MM.1S (cell line): Measurements from ENCODE around the gene RFESD.

ENCODE experiments used
- DNase-seq: peaks from one replicate; pipeline ENCODE4 v3.0.0-alpha.2; 2015
- H2AFZ ChIP-seq: fragments of 300-600 bp; sonication (generic); 2 replicates; pipeline ENCODE4 v1.6.0; 2016; ENCODE audit warnings: antibody characterized with exemption, low read length
- H3F3A ChIP-seq: fragments of 300-600 bp; sonication (generic); 2 replicates; pipeline ENCODE4 v1.6.1; 2016; ENCODE audit warnings: mild to moderate bottlenecking, antibody characterized with exemption, low read length, moderate library complexity, mixed read lengths; ENCODE audit not compliant: insufficient read depth
- H3K27ac ChIP-seq: fragments of 300-600 bp; sonication (generic); 2 replicates; pipeline ENCODE4 v1.5.1; 2016; ENCODE audit warnings: mild to moderate bottlenecking, low read length
- H3K27me3 ChIP-seq: fragments of 300-600 bp; sonication (generic); replicated peaks from 2 replicates; pipeline ENCODE4 v1.6.0; 2016; ENCODE audit warnings: low read length; ENCODE audit not compliant: insufficient read depth
- H3K36me3 ChIP-seq: fragments of 300-600 bp; sonication (generic); replicated peaks from 2 replicates; pipeline ENCODE4 v1.6.1; 2016; ENCODE audit warnings: mild to moderate bottlenecking, low read length, mixed read lengths; ENCODE audit not compliant: insufficient read depth
- H3K4me1 ChIP-seq: fragments of 300-600 bp; sonication (generic); 2 replicates; pipeline ENCODE4 v1.6.1; 2016; ENCODE audit warnings: low read length, mixed read lengths
- H3K4me2 ChIP-seq: fragments of 300-600 bp; sonication (generic); 2 replicates; pipeline ENCODE4 v1.6.0; 2016; ENCODE audit warnings: low read depth, low read length
- H3K4me3 ChIP-seq: fragments of 300-600 bp; sonication (generic); 2 replicates; pipeline ENCODE4 v1.5.1; 2016; ENCODE audit warnings: low read length, mixed read lengths
- H3K79me2 ChIP-seq: fragments of 300-600 bp; sonication (generic); 2 replicates; pipeline ENCODE4 v1.6.1; 2016; ENCODE audit warnings: mixed run types, low read length, mixed read lengths
- H3K9ac ChIP-seq: fragments of 300-600 bp; sonication (generic); 2 replicates; pipeline ENCODE4 v1.6.1; 2016; ENCODE audit warnings: low read length, mixed read lengths
- H3K9me2 ChIP-seq: fragments of 300-600 bp; sonication (generic); replicated peaks from 2 replicates; pipeline ENCODE4 v1.6.1; 2016; ENCODE audit warnings: mild to moderate bottlenecking, low read length, mixed read lengths; ENCODE audit not compliant: insufficient read depth
- H3K9me3 ChIP-seq: fragments of 300-600 bp; sonication (generic); replicated peaks from 2 replicates; pipeline ENCODE4 v1.6.1; 2016; ENCODE audit warnings: mild to moderate bottlenecking, low read length, mixed read lengths; ENCODE audit not compliant: insufficient read depth
- H4K20me1 ChIP-seq: fragments of 300-600 bp; sonication (generic); 2 replicates; pipeline ENCODE4 v1.6.1; 2016; ENCODE audit warnings: mild to moderate bottlenecking, low read length, moderate library complexity, mixed read lengths; ENCODE audit not compliant: insufficient read depth
- CTCF ChIP-seq: fragments of 300-600 bp; sonication (generic); IDR thresholded peaks from 2 replicates; pipeline ENCODE4 v1.5.1; 2016; ENCODE audit warnings: antibody characterized with exemption, low read length, mixed read lengths
- EZH2 ChIP-seq: fragments of 300-600 bp; sonication (generic); optimal IDR thresholded peaks from 2 replicates; pipeline ENCODE3; 2017; ENCODE audit warnings: low read depth, mild to moderate bottlenecking, antibody characterized with exemption, low read length, mixed read lengths
- EZH2phosphoT487 ChIP-seq: fragments of 300-600 bp; sonication (generic); IDR thresholded peaks from 2 replicates; pipeline ENCODE4 v1.6.1; 2018; ENCODE audit warnings: antibody characterized with exemption, low read length

Gene RFESD

GRCh38 chr5:95690333-95690732 lies 43.8 kb downstream of the RFESD start:
- Histone ChIP-seq H2AFZ (no peak overlapping the region), H3K4me1 (no peaks in the 10 kb centered on the region), H4K20me1 (no peaks in the 10 kb centered on the region), H3F3A (no peaks in the 10 kb centered on the region), H3K27ac (no peak overlapping the region), H3K27me3 (no peaks in the 10 kb centered on the region), H3K9me3 (no peaks in the 10 kb centered on the region), H3K79me2 (no peaks in the 10 kb centered on the region), H3K9ac (no peak overlapping the region), H3K4me2 (no peak overlapping the region), H3K36me3 (no peaks in the 10 kb centered on the region), H3K9me2 (no peaks in the 10 kb centered on the region), H3K4me3 (no peak overlapping the region)
- no peak for DNase-seq
- TF ChIP-seq EZH2phosphoT487: no peak
- no peak for TF ChIP-seq EZH2
- no peak for TF ChIP-seq CTCF

GRCh38 chr5:95697781-95698681 lies 51.5 kb downstream of the RFESD start:
- no peak for DNase-seq
- H3K4me2 ChIP-seq: no peak overlapping the region
- no peaks in the 10 kb centered on the region for H3K36me3 ChIP-seq
- no peak overlapping the region for H3K9ac ChIP-seq
- no peaks in the 10 kb centered on the region for H3F3A ChIP-seq
- TF ChIP-seq EZH2phosphoT487: no peak
- no peak for TF ChIP-seq CTCF
- no peak for TF ChIP-seq EZH2
- H3K79me2 ChIP-seq: no peaks in the 10 kb centered on the region
- H3K9me3 ChIP-seq: no peaks in the 10 kb centered on the region
- no peaks in the 10 kb centered on the region for H4K20me1 ChIP-seq
- H3K27me3 ChIP-seq: no peaks in the 10 kb centered on the region
- no peaks in the 10 kb centered on the region for H3K4me1 ChIP-seq
- H2AFZ ChIP-seq: no peak overlapping the region
- H3K27ac ChIP-seq: no peak overlapping the region
- H3K4me3 ChIP-seq: no peak overlapping the region
- no peaks in the 10 kb centered on the region for H3K9me2 ChIP-seq

GRCh38 chr5:95699337-95699736 lies 52.8 kb downstream of the RFESD start:
- Histone ChIP-seq H3K36me3 (no peaks in the 10 kb centered on the region), H4K20me1 (no peaks in the 10 kb centered on the region), H3K4me3 (no peak overlapping the region), H3K4me1 (no peaks in the 10 kb centered on the region), H3F3A (no peaks in the 10 kb centered on the region), H3K9me2 (no peaks in the 10 kb centered on the region), H2AFZ (no peak overlapping the region), H3K27ac (no peak overlapping the region), H3K9me3 (no peaks in the 10 kb centered on the region), H3K4me2 (no peak overlapping the region), H3K79me2 (no peaks in the 10 kb centered on the region), H3K9ac (no peak overlapping the region), H3K27me3 (no peaks in the 10 kb centered on the region)
- TF ChIP-seq EZH2 (no peak), CTCF (no peak), EZH2phosphoT487 (no peak)
- no peak for DNase-seq
